ENCODE results near the gene COA8.
A peak's percentile ranks its signal among the peaks of the same experiment; 100 is the strongest.
"Not testable (repeated sequence)": the region's sequence is repeated elsewhere in the genome, so short reads cannot be mapped to it uniquely, and the experiment has no call there.

Gene COA8

DNA sequence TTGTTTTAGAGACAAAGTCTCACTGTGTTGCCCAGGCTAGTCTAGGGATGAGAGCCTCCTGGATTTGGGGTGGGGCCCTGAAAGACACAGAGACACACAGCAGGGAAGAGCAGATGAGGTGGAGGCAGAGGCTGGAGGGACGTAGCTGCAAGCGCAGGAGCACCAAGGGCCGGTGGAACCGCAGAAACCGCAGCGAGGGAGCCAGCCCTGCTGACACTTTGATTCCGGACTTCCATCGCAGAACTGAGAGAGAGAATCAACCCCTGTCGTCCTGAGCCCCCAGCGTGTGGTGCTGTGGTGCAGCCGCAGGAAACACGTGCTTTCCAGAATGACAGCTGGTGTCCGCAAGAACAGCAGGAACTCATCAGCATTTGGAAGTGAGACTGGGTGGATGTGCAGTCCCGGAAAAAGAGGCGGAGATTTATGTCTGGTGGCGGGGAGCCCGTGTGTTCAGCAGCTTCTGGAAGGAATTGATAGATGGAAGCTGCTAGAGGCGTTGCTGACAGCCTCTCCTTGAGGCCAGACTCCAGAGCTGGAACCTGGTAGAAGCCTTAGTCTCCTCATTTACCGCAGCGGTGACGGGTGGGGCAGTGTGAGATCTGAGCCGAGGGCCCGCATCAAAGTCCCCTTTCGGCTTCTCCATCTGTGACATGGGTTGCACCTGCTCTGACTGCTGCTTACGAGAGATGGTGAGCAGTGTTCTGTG is 44.4 kb downstream of the COA8 start:
- Histone ChIP-seq H3K4me1 (ENCODE audit: control insufficient read depth in 1 of 2, insufficient read depth in 2 of 2, low read length in 2 of 2) (peaks cover 0 to 19% of the 10 kb centered on the region in 2 donors), H3K36me3 (ENCODE audit: control insufficient read depth in 1 of 2, insufficient read depth in 2 of 2, low read length in 2 of 2) (no peaks in the 10 kb centered on the region), H3K9me3 (ENCODE audit: control insufficient read depth in 1 of 2, low read length in 2 of 2) (peaks cover 0 to 5% of the 10 kb centered on the region in 2 donors), H3K27me3 (ENCODE audit: low read depth, low read length) (no peaks in the 10 kb centered on the region), H3K4me3 (ENCODE audit: low read depth in 1 of 2, low read length in 2 of 2) (peak overlapping the region; percentile 47 to 50), H3K27ac (ENCODE audit: low read length) (no peak overlapping the region)

DNA sequence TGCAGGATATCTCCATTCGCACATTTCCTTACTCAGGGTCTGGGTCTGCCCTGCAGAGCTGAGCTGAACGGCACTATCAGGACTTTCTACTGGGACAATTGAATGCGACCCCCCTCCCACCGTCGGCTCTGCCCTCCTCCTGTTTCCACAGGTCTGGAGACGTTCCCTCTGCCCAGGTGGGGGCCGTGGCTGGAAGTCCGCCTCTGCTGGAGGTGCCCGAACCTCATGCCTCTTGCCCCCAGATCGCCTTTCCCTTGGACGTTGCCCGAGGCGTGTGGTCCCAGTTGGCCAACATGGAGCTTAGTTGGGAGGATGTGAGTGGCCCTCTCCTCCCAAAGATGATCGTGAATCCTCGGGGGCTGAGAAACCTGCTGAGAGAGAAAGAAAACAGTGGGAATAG is 45.1 kb downstream of the COA8 start:
- H3K36me3 ChIP-seq (ENCODE audit: control insufficient read depth in 1 of 2, insufficient read depth in 2 of 2, low read length in 2 of 2) = no peaks in the 10 kb centered on the region
- H3K9me3 ChIP-seq (ENCODE audit: control insufficient read depth in 1 of 2, low read length in 2 of 2) = peaks cover 0 to 5% of the 10 kb centered on the region in 2 donors
- no peaks in the 10 kb centered on the region for H3K27me3 ChIP-seq (ENCODE audit: low read depth, low read length)
- H3K4me1 ChIP-seq (ENCODE audit: control insufficient read depth in 1 of 2, insufficient read depth in 2 of 2, low read length in 2 of 2) = peaks cover 0 to 19% of the 10 kb centered on the region in 2 donors
- H3K4me3 ChIP-seq (ENCODE audit: low read depth in 1 of 2, low read length in 2 of 2) = peak overlapping the region; percentile 47 to 50
- no peak overlapping the region for H3K27ac ChIP-seq (ENCODE audit: low read length)

DNA sequence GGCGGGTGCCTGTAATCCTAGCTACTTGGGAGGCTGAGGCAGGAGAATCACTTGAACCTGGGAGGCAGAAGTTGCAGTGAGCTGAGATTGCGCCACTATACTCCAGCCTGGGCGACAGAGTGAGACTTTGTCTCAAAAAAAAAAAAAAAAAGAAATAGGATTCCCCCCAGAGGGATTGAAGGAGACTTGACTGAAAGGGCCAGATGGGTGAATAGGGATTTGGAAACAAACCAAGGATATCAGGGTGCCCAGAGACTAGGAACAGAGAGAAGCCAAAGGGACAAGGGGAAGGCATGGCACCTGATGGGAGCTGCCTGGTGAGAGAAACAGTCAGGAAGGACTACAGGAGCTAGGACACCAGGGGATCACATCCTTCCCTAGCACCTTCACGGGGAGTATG is 46.3 kb downstream of the COA8 start:
- not testable (repeated sequence) for H3K27ac ChIP-seq (ENCODE audit: low read length); H3K27me3 ChIP-seq (ENCODE audit: low read depth, low read length); H3K36me3 ChIP-seq (ENCODE audit: control insufficient read depth in 1 of 2, insufficient read depth in 2 of 2, low read length in 2 of 2); H3K4me3 ChIP-seq (ENCODE audit: low read depth in 1 of 2, low read length in 2 of 2); H3K9me3 ChIP-seq (ENCODE audit: control insufficient read depth in 1 of 2, low read length in 2 of 2)
- H3K4me1 ChIP-seq (ENCODE audit: control insufficient read depth in 1 of 2, insufficient read depth in 2 of 2, low read length in 2 of 2) = peaks cover 0 to 19% of the 10 kb centered on the region in 2 donors

GRCh38 chr14:103611215-103611614 is 48.5 kb downstream of the COA8 start:
- Histone ChIP-seq H3K9me3 (ENCODE audit: control insufficient read depth in 1 of 2, low read length in 2 of 2) (peaks cover 0 to 5% of the 10 kb centered on the region in 2 donors), H3K36me3 (ENCODE audit: control insufficient read depth in 1 of 2, insufficient read depth in 2 of 2, low read length in 2 of 2) (no peaks in the 10 kb centered on the region), H3K27me3 (ENCODE audit: low read depth, low read length) (no peaks in the 10 kb centered on the region), H3K4me1 (ENCODE audit: control insufficient read depth in 1 of 2, insufficient read depth in 2 of 2, low read length in 2 of 2) (peaks cover 0 to 19% of the 10 kb centered on the region in 2 donors), H3K27ac (ENCODE audit: low read length) (no peak overlapping the region), H3K4me3 (ENCODE audit: low read depth in 1 of 2, low read length in 2 of 2) (peak overlapping the region in 1 of 2 donors; percentile 14)

GRCh38 chr14:103613517-103613916 is 50.8 kb downstream of the COA8 start:
- Histone ChIP-seq H3K4me3 (ENCODE audit: low read depth in 1 of 2, low read length in 2 of 2) (no peak overlapping the region), H3K36me3 (ENCODE audit: control insufficient read depth in 1 of 2, insufficient read depth in 2 of 2, low read length in 2 of 2) (no peaks in the 10 kb centered on the region), H3K27me3 (ENCODE audit: low read depth, low read length) (no peaks in the 10 kb centered on the region), H3K4me1 (ENCODE audit: control insufficient read depth in 1 of 2, insufficient read depth in 2 of 2, low read length in 2 of 2) (no peaks in the 10 kb centered on the region), H3K27ac (ENCODE audit: low read length) (no peak overlapping the region), H3K9me3 (ENCODE audit: control insufficient read depth in 1 of 2, low read length in 2 of 2) (peaks cover 0 to 5% of the 10 kb centered on the region in 2 donors)

GRCh38 chr14:103616635-103617300 is 54.0 kb downstream of the COA8 start:
- no peaks in the 10 kb centered on the region for H3K27me3 ChIP-seq (ENCODE audit: low read depth, low read length)

DNA sequence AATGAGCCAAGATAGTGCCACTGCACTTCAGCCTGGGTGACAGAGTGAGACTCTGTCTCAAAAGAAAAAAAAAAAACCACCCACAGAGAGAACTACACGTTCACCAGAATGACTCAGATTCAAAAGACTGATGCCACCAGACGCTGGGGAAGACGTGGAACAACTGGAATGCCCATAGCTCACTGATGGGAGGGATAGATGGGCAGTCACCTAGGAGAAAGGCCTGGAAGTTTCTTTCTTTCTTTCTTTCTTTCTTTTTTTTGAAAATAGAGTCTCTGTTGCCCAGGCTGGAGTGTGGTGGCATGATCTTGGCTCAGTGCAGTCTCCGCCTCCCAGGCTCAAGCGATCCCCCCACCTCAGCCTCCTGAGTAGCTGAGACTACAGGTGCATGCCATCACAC is 56.3 kb downstream of the COA8 start:
- no peaks in the 10 kb centered on the region for H3K36me3 ChIP-seq (ENCODE audit: control insufficient read depth in 1 of 2, insufficient read depth in 2 of 2, low read length in 2 of 2)

More at GRCh38 chr14:103616635-103617300, 54.0 kb downstream of the COA8 start:
- Histone ChIP-seq H3K4me1 (ENCODE audit: control insufficient read depth in 1 of 2, insufficient read depth in 2 of 2, low read length in 2 of 2) (no peaks in the 10 kb centered on the region), H3K27ac (ENCODE audit: low read length) (no peak overlapping the region), H3K9me3 (ENCODE audit: control insufficient read depth in 1 of 2, low read length in 2 of 2) (no peaks in the 10 kb centered on the region), H3K4me3 (ENCODE audit: low read depth in 1 of 2, low read length in 2 of 2) (no peak overlapping the region), H3K36me3 (ENCODE audit: control insufficient read depth in 1 of 2, insufficient read depth in 2 of 2, low read length in 2 of 2) (no peaks in the 10 kb centered on the region)

GRCh38 chr14:103621860-103622259 is 59.1 kb downstream of the COA8 start:
- Histone ChIP-seq H3K4me1 (ENCODE audit: control insufficient read depth in 1 of 2, insufficient read depth in 2 of 2, low read length in 2 of 2) (peaks cover 4 to 13% of the 10 kb centered on the region in 2 donors), H3K4me3 (ENCODE audit: low read depth in 1 of 2, low read length in 2 of 2) (no peak overlapping the region), H3K27me3 (ENCODE audit: low read depth, low read length) (no peaks in the 10 kb centered on the region), H3K27ac (ENCODE audit: low read length) (no peak overlapping the region), H3K36me3 (ENCODE audit: control insufficient read depth in 1 of 2, insufficient read depth in 2 of 2, low read length in 2 of 2) (no peaks in the 10 kb centered on the region), H3K9me3 (ENCODE audit: control insufficient read depth in 1 of 2, low read length in 2 of 2) (no peaks in the 10 kb centered on the region)

More for the DNA sequence above, 56.3 kb downstream of the COA8 start:
- no peaks in the 10 kb centered on the region for H3K27me3 ChIP-seq (ENCODE audit: low read depth, low read length)
- no peak overlapping the region for H3K27ac ChIP-seq (ENCODE audit: low read length)
- H3K9me3 ChIP-seq (ENCODE audit: control insufficient read depth in 1 of 2, low read length in 2 of 2) = no peaks in the 10 kb centered on the region
- H3K4me3 ChIP-seq (ENCODE audit: low read depth in 1 of 2, low read length in 2 of 2) = no peak overlapping the region
- peaks cover 2 to 4% of the 10 kb centered on the region in 2 donors for H3K4me1 ChIP-seq (ENCODE audit: control insufficient read depth in 1 of 2, insufficient read depth in 2 of 2, low read length in 2 of 2)

DNA sequence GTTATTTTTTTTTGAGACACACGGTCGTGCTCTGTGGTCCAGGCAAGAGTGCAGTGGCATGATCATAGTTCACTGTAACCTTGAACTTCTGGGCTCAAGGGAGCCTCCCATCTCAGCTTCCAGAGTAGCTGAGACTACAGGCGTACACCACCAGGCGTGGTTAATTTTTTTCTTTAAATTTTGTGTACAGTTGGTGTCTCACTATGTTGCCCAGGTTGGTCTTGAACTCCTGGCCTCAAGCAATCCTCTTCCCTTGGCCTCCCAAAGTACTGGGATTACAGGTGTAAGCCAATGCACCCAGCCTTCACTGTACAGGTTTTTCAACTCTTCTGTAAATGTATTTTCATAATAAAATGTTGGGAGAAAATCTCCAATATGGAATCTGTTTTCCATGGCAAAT is 60.5 kb downstream of the COA8 start:
- H3K4me1 ChIP-seq (ENCODE audit: control insufficient read depth in 1 of 2, insufficient read depth in 2 of 2, low read length in 2 of 2) = peaks cover 9 to 19% of the 10 kb centered on the region in 2 donors
- H3K36me3 ChIP-seq (ENCODE audit: control insufficient read depth in 1 of 2, insufficient read depth in 2 of 2, low read length in 2 of 2) = peaks cover 0 to 2% of the 10 kb centered on the region in 2 donors
- H3K9me3 ChIP-seq (ENCODE audit: control insufficient read depth in 1 of 2, low read length in 2 of 2) = no peaks in the 10 kb centered on the region
- H3K4me3 ChIP-seq (ENCODE audit: low read depth in 1 of 2, low read length in 2 of 2) = no peak overlapping the region
- no peaks in the 10 kb centered on the region for H3K27me3 ChIP-seq (ENCODE audit: low read depth, low read length)
- H3K27ac ChIP-seq (ENCODE audit: low read length) = no peak overlapping the region

GRCh38 chr14:103623883-103624482 is 61.2 kb downstream of the COA8 start:
- peaks cover 9 to 20% of the 10 kb centered on the region in 2 donors for H3K4me1 ChIP-seq (ENCODE audit: control insufficient read depth in 1 of 2, insufficient read depth in 2 of 2, low read length in 2 of 2)
- no peaks in the 10 kb centered on the region for H3K27me3 ChIP-seq (ENCODE audit: low read depth, low read length)
- no peaks in the 10 kb centered on the region for H3K9me3 ChIP-seq (ENCODE audit: control insufficient read depth in 1 of 2, low read length in 2 of 2)
- H3K36me3 ChIP-seq (ENCODE audit: control insufficient read depth in 1 of 2, insufficient read depth in 2 of 2, low read length in 2 of 2) = peaks cover 0 to 8% of the 10 kb centered on the region in 2 donors
- H3K27ac ChIP-seq (ENCODE audit: low read length) = no peak overlapping the region
- H3K4me3 ChIP-seq (ENCODE audit: low read depth in 1 of 2, low read length in 2 of 2) = no peak overlapping the region

DNA sequence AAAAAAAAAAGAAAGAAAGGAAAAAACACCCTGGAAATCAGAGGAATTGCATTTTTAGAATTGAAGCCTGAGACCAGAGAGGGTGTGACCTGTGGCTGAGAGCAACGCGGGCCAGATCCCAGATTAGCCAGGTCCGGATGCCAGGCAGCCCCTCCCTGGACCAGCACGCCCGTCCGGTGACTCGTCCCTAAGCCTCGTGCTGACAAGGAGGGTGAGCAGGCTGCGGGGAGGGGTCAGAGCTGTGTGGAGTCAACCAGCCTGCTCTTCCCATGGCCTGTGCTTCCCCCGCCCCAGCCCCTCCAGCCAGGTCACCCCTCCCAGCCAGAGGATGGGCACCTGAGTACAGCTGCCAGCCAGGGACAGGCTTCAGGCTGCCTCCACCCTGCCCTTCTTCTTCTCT is 62.1 kb downstream of the COA8 start:
- peaks cover 9 to 20% of the 10 kb centered on the region in 2 donors for H3K4me1 ChIP-seq (ENCODE audit: control insufficient read depth in 1 of 2, insufficient read depth in 2 of 2, low read length in 2 of 2)
- no peak overlapping the region for H3K4me3 ChIP-seq (ENCODE audit: low read depth in 1 of 2, low read length in 2 of 2)
- H3K27ac ChIP-seq (ENCODE audit: low read length) = peak overlapping the region; percentile 16

More for the DNA sequence above, 62.1 kb downstream of the COA8 start:
- Histone ChIP-seq H3K36me3 (ENCODE audit: control insufficient read depth in 1 of 2, insufficient read depth in 2 of 2, low read length in 2 of 2) (peaks cover 0 to 10% of the 10 kb centered on the region in 2 donors), H3K27me3 (ENCODE audit: low read depth, low read length) (no peaks in the 10 kb centered on the region), H3K9me3 (ENCODE audit: control insufficient read depth in 1 of 2, low read length in 2 of 2) (no peaks in the 10 kb centered on the region)

All from muscle layer of duodenum (tissue), 2 donors.